ENCODE measurements around the gene CNTNAP2.

- no peak for TF ChIP-seq CTCF (IDR thresholded peaks at IDR 0.05; ENCODE audit: borderline replicate concordance, extremely low read depth, low read length, poor library complexity, severe bottlenecking)
- no peak for TF ChIP-seq EZH2 (IDR thresholded peaks at IDR 0.05; ENCODE audit: borderline replicate concordance, low read depth, low read length, severe bottlenecking)
Observed at GRCh38 chr7:146285418-146285817, 168.8 kb downstream of the CNTNAP2 start.
